Stomach (tissue), 4 donors: Measurements from ENCODE around the gene RNU5B-1.

ENCODE experiments used
- POLR2A ChIP-seq, 4 donors: fragments of 450-650 bp; IDR thresholded peaks; one replicate each; pipeline ENCODE4 v1.6.1; 2016; ENCODE audit warnings: antibody characterized with exemption in 4 of 4, control low read depth in 2 of 4, mild to moderate bottlenecking in 1 of 4, moderate library complexity in 1 of 4
- TF ChIP-seq, protein P1 (sequence below), 7 experiments: fragments of 450-650 bp in 4 of 7; fragments of 200-600 bp in 3 of 7; sonication (generic) in 3 of 7; IDR thresholded peaks; one replicate each; pipeline ENCODE4 v1.5.1; 2016 to 2019; ENCODE audit warnings: antibody characterized with exemption in 7 of 7, control low read depth in 2 of 7, mild to moderate bottlenecking in 1 of 7

- TF ChIP-seq, protein P1, sequence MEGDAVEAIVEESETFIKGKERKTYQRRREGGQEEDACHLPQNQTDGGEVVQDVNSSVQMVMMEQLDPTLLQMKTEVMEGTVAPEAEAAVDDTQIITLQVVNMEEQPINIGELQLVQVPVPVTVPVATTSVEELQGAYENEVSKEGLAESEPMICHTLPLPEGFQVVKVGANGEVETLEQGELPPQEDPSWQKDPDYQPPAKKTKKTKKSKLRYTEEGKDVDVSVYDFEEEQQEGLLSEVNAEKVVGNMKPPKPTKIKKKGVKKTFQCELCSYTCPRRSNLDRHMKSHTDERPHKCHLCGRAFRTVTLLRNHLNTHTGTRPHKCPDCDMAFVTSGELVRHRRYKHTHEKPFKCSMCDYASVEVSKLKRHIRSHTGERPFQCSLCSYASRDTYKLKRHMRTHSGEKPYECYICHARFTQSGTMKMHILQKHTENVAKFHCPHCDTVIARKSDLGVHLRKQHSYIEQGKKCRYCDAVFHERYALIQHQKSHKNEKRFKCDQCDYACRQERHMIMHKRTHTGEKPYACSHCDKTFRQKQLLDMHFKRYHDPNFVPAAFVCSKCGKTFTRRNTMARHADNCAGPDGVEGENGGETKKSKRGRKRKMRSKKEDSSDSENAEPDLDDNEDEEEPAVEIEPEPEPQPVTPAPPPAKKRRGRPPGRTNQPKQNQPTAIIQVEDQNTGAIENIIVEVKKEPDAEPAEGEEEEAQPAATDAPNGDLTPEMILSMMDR (IDR thresholded peaks at IDR 0.05), result no peak
- TF ChIP-seq POLR2A (IDR thresholded peaks at IDR 0.05), result no peak
Measured at GRCh38 chr15:65255486-65256140, 48.9 kb upstream of the RNU5B-1 start.
